Esophagus (tissue), 2 donors: ENCODE measurements around the gene ABCC5. TPM values are rescaled to one million over a fixed set of nuclear protein-coding genes. Genes with fewer than 3 reads are reported as not detected.

ENCODE experiments used
- H3K27ac ChIP-seq, 2 donors: one replicate each; pipeline ENCODE4 v1.5.1; 2013; ENCODE audit warnings: low read depth in 2 of 2, mild to moderate bottlenecking in 2 of 2, inconsistent platforms in 1 of 2, low read length in 1 of 2, moderate library complexity in 1 of 2
- H3K27me3 ChIP-seq, 2 donors: one replicate each; pipeline ENCODE4 v1.6.1; 2013; ENCODE audit warnings: low read length in 2 of 2, control low read depth in 1 of 2, mild to moderate bottlenecking in 1 of 2; ENCODE audit not compliant: insufficient read depth in 2 of 2, control insufficient read depth in 1 of 2
- H3K36me3 ChIP-seq, 2 donors: one replicate each; pipeline ENCODE4 v1.6.1; 2013; ENCODE audit warnings: low read length in 1 of 2; ENCODE audit not compliant: control insufficient read depth in 2 of 2, insufficient read depth in 2 of 2
- H3K4me1 ChIP-seq, 2 donors: one replicate each; pipeline ENCODE4 v1.6.1; 2013; ENCODE audit warnings: low read length in 1 of 2; ENCODE audit not compliant: control insufficient read depth in 2 of 2, insufficient read depth in 2 of 2
- H3K4me3 ChIP-seq, 2 donors: one replicate each; pipeline ENCODE4 v1.5.1; 2013; ENCODE audit warnings: low read length in 2 of 2, mild to moderate bottlenecking in 2 of 2, low read depth in 1 of 2, moderate library complexity in 1 of 2
- H3K9me3 ChIP-seq, 2 donors: one replicate each; pipeline ENCODE4 v1.6.1; 2013; ENCODE audit warnings: mild to moderate bottlenecking in 2 of 2, low read depth in 1 of 2, low read length in 1 of 2, moderate library complexity in 1 of 2; ENCODE audit not compliant: control insufficient read depth in 2 of 2, insufficient read depth in 1 of 2
- WGBS, 2 donors: extraction: QIAGEN DNeasy Blood & Tissue Kit; methylation state at CpG; one replicate each; pipeline ENCODE4 v1.1.7; 2013; 5-methylcytosine and 5-hydroxymethylcytosine counted together
- polyA plus RNA-seq, 2 donors: library from polyadenylated mRNA; stranded (reverse); fragments of 200-250 nt; gene quantifications; one replicate each; pipeline ENCODE4 v1.2.3, GENCODE V29; 2013
- donor health status: healthy with polysubstance abuse.
- donor health status: Bipolar disorder and iron deficiency.

The ABCC5 gene
- polyA plus RNA-seq, 2 donors, result 19.2 to 56.0 TPM

DNA sequence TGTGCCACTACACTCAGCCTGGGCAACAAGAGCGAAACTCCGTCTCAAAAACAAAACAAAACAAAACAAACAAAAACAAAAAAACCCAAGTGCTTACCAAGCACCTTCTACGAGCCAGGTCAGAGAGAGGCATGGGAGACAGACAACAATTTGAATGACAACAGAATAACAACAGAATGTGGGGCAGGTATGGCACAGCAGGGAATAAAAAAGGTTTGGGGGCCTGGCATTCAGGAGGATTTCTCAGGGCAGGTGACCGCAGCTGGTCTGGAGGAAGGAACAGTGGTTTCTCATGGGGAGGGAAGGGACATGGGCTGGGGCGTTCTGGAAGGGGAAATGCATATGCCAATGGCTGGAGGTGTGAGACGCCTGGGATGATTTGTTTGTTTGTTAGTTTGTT, 110.5 kb downstream of the ABCC5 start:
- no peaks in the 10 kb centered on the region for H3K36me3 ChIP-seq
- no peaks in the 10 kb centered on the region for H3K27me3 ChIP-seq
- H3K9me3 ChIP-seq, result no peaks in the 10 kb centered on the region
- peaks cover 0 to 2% of the 10 kb centered on the region in 2 donors for H3K4me1 ChIP-seq
- no peak overlapping the region for H3K27ac ChIP-seq
- no peak overlapping the region for H3K4me3 ChIP-seq
- WGBS, 2 donors, result 72 to 77% methylated on average over 6 of the region's 6 CpGs

DNA sequence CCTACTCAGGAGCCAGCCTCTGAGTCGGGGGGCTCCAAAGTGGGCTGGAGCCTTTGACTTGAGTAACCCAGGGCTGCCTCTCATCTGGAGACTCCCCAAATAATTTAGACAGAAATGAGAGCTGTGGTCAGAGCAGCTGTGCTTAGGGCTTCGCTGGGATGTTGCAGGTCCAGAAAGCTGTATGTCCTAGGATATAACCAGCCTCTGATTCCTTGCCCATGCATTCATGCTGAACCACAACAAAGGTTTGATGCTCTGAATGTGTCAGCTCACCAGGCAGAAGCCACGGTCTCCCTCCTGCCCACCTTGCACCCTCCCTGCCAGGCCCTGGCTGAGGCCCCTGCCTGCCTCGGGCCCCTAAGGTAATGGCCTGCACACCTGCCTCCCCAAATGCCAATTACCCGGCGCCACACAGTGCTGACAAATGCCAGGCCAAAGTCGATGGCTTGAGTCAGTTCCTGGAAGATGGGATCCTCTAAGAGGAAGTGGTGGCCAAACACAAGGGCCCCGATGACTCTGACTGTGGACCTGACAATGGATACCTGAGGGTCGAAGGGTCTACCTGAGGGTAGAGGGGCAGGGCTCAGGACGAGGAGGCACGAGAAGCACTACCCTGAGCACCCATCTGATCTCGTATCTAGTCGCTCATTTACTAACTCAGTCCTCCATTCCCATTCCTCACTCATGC, 111.3 kb downstream of the ABCC5 start:
- no peaks in the 10 kb centered on the region for H3K36me3 ChIP-seq
- H3K27me3 ChIP-seq, result no peaks in the 10 kb centered on the region
- H3K27ac ChIP-seq, result no peak overlapping the region
- peaks cover 0 to 2% of the 10 kb centered on the region in 2 donors for H3K4me1 ChIP-seq
- no peak overlapping the region for H3K4me3 ChIP-seq
- no peaks in the 10 kb centered on the region for H3K9me3 ChIP-seq
- 78 to 80% methylated on average over 13 of the region's 13 CpGs for WGBS, 2 donors

DNA sequence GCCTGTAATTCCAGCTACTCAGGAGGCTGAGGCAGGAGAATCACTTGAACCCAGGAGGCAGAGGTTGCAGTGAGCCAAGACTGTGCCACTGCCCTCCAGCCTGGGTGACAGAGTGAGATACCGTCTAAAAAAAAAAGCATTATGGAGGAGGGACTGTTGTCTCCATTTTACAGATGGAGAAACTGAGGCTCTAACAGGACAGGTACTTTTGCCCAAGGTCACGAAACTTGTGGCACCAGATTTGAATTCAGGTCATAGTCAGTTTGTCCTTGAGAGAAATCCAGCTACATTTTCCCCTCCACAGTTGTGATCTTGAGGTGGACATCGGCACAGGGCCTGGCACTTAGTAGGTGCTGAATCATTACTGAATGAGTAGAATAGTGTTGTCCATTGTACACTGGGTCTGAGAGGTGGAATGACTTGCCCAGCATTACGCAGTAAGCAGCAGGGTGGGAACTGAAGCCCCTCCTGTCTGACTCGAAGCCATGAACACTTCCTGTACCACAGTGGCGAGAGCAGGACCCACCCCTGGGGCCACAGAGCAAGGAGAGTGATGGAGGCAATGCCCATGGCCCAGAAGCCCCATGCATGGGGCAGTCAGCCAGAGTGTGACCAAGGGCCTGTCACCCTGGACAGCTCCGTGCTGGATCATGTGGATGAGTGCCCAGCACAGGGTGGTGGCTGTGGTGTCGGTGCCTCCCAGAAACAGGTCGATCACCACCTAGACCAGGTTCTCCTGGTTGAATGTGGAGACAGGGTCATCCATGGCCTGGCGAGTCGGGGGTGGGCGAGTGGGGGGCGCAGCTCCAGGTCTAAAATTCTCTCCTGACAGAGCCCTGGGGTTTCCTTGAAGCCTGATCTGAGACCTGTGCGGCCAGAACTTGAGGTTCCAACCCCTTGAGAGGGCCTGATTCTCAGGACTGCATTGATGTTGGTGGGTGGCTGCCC, 112.6 kb downstream of the ABCC5 start:
- 75 to 78% methylated on average over 14 of the region's 14 CpGs for WGBS, 2 donors
- H3K4me3 ChIP-seq, result no peak overlapping the region
- H3K36me3 ChIP-seq, result no peaks in the 10 kb centered on the region
- H3K27me3 ChIP-seq, result no peaks in the 10 kb centered on the region
- no peaks in the 10 kb centered on the region for H3K9me3 ChIP-seq
- H3K4me1 ChIP-seq, result peaks cover 0 to 2% of the 10 kb centered on the region in 2 donors
- no peak overlapping the region for H3K27ac ChIP-seq

DNA sequence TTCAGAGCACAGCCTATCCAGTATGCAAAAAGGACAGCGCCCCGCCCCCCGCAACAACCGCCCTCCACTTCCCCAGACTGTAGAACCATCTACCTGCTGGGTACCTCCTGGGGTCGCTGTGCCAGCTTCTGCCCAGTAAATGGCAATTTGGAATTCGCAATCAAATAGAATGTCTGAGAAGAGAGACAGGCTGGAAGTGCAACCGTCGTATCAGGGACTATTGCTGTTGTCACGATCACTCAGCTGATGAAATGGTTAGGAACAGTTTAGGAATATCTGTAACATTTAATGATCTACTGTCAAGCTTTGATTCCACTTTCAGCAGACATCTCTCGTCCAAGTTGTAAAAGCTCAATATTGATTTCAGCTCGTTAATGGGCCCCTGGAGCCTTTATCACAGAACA, 119.7 kb downstream of the ABCC5 start:
- no peaks in the 10 kb centered on the region for H3K36me3 ChIP-seq
- WGBS, 2 donors, result 63 to 71% methylated on average over 11 of the region's 11 CpGs
- H3K27me3 ChIP-seq, result no peaks in the 10 kb centered on the region
- no peaks in the 10 kb centered on the region for H3K4me1 ChIP-seq
- H3K27ac ChIP-seq, result no peak overlapping the region
- H3K4me3 ChIP-seq, result no peak overlapping the region
- peaks cover 0 to 2% of the 10 kb centered on the region in 2 donors for H3K9me3 ChIP-seq

DNA sequence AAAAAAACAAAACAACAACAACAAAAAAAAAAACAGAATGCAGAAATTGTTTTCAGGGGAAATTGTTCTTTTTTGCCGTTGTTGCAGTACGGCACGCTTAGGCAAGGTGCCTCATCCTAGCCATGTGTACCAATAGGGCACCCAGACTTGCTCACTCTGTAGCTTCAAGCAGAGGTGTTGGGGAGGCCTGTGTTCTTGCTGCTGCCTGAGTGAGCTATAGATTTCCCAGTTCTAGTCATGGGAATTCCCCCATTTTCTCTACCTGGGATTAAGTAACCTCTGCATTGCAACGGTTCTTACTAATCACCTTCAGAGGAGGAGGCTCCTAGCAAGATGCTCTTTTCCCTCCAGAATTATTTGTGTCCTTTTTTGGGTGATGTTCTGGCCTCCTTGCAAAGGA, 120.1 kb downstream of the ABCC5 start:
- H3K4me3 ChIP-seq, result no peak overlapping the region
- no peaks in the 10 kb centered on the region for H3K4me1 ChIP-seq
- peaks cover 0 to 2% of the 10 kb centered on the region in 2 donors for H3K9me3 ChIP-seq
- H3K27me3 ChIP-seq, result no peaks in the 10 kb centered on the region
- WGBS, 2 donors, result 72 to 81% methylated on average over 4 of the region's 4 CpGs
- no peaks in the 10 kb centered on the region for H3K36me3 ChIP-seq
- no peak overlapping the region for H3K27ac ChIP-seq

DNA sequence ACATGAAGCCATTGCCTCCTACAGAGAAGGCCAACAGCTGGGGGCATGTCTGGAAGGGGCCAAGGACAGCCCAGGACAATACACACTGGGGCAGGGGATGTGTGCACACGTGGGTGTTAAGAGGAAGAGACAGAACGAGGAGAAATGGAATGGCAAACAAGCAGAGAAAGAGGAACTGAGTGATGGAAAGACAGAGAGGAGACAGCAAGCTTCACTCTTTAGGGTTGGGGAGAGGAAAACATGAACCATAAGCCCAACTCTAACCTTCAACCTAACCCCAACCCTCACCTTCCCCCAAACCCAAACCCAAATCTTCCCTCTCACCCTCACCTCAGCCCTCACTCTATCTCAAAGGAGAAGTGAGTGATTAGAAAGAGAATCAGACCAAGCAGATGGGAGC, 121.1 kb downstream of the ABCC5 start:
- no peaks in the 10 kb centered on the region for H3K36me3 ChIP-seq
- H3K27me3 ChIP-seq, result no peaks in the 10 kb centered on the region
- 44 to 64% methylated on average over 2 of the region's 2 CpGs for WGBS, 2 donors
- H3K27ac ChIP-seq, result no peak overlapping the region
- H3K4me1 ChIP-seq, result no peaks in the 10 kb centered on the region
- peaks cover 0 to 2% of the 10 kb centered on the region in 2 donors for H3K9me3 ChIP-seq
- no peak overlapping the region for H3K4me3 ChIP-seq

DNA sequence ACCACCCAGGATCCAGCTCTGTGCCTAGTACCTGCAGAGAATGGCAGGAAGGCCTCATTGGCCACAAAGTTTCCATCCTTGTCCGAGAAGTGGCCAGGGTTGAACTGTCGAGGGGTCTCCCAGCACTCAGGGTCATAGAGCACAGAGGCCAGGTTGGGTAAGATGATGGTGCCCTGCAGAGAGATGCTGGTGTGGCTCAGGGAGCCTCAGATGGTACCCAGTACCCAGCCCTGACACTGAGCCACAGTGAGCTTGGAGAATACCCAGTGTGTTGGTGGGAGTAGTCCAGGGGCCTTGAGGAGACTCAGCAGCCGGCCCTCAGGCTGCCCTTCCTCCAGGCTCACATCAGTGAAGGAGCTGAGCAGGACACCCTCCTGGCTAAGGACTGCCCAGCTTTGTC, 121.5 kb downstream of the ABCC5 start:
- Histone ChIP-seq H3K27ac (no peak overlapping the region), H3K4me3 (no peak overlapping the region), H3K36me3 (no peaks in the 10 kb centered on the region), H3K27me3 (no peaks in the 10 kb centered on the region), H3K4me1 (no peaks in the 10 kb centered on the region), H3K9me3 (peaks cover 0 to 2% of the 10 kb centered on the region in 2 donors)
- WGBS, 2 donors, result 81 to 83% methylated on average over 3 of the region's 3 CpGs

DNA sequence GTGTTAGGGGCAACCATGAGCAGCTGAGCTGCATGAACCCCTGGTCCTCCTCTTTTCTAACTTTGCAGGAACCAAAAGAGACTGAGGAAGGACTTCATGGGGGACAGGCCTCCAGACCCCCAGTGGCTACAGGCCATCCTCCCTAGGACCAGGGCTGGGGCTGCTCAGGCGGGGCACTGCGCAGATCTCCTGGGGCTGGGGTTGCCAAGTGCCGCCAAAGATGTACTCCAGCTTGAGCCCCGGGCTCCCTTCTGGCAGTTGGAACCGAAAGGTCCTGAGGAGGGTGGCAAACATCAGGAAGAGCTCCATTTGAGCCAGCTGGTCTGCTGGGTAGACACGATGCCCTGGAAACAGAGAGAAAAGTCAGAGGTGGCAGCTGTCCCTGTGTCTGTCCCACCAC, 121.9 kb downstream of the ABCC5 start:
- Histone ChIP-seq H3K27me3 (no peaks in the 10 kb centered on the region), H3K4me3 (no peak overlapping the region)
- 79 to 84% methylated on average over 6 of the region's 6 CpGs for WGBS, 2 donors

DNA sequence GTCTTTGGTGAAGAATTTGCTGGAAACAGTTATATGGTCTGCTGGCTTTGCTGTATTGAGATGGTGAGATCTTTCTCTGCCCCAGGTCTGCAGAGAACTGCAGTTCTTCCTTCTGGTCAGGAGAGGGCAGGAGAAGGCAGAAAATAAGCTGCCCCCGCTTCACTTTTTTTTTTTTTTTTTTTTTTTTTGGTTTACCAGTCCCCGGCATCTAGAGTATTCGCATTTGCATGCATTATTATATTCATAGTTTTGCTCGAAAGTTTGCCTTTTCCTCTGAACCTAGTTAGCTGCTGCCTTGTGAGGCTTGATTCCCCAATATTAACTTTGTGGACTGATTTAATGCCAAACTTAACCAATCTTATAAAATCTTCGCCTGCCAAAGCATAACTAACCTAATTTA, 122.4 kb downstream of the ABCC5 start:
- H3K9me3 ChIP-seq, result peaks cover 0 to 2% of the 10 kb centered on the region in 2 donors
- no peaks in the 10 kb centered on the region for H3K4me1 ChIP-seq
- 19 to 25% methylated on average over 4 to 5 of the region's 5 CpGs for WGBS, 2 donors
- no peaks in the 10 kb centered on the region for H3K27me3 ChIP-seq
- H3K36me3 ChIP-seq, result no peaks in the 10 kb centered on the region
- H3K27ac ChIP-seq, result no peak overlapping the region
- no peak overlapping the region for H3K4me3 ChIP-seq

More for the DNA sequence above, 121.9 kb downstream of the ABCC5 start:
- H3K9me3 ChIP-seq, result peaks cover 0 to 2% of the 10 kb centered on the region in 2 donors
- no peak overlapping the region for H3K27ac ChIP-seq
- no peaks in the 10 kb centered on the region for H3K4me1 ChIP-seq
- no peaks in the 10 kb centered on the region for H3K36me3 ChIP-seq
